Lower leg skin (tissue), 4 donors: Measurements from ENCODE around the gene MBNL2. TPM values are rescaled to one million over a fixed set of nuclear protein-coding genes. Genes with fewer than 3 reads are reported as not detected.

Experiments
- DNase-seq, 2 donors: peaks; one replicate each; pipeline ENCODE4 v3.0.0-alpha.2; 2019; ENCODE audit warnings: low spot score in 2 of 2
- H3K4me3 ChIP-seq: fragments of 200-600 bp; sonication (generic); 2 replicates; pipeline ENCODE4 v1.5.1; 2017; ENCODE audit warnings: mild to moderate bottlenecking, low read depth; ENCODE audit not compliant: poor library complexity, severe bottlenecking
- POLR2A ChIP-seq, 2 donors: fragments of 450-650 bp; IDR thresholded peaks; one replicate each; pipeline ENCODE4 v1.6.1; 2016 to 2017; ENCODE audit warnings: antibody characterized with exemption in 2 of 2, mild to moderate bottlenecking in 1 of 2, moderate library complexity in 1 of 2
- WGBS, 2 donors: methylation state at CpG; one replicate each; pipeline ENCODE4 v1.1.5; 2018; 5-methylcytosine and 5-hydroxymethylcytosine counted together
- intact Hi-C: fragments of 100-400 bp; cut with DNase I; formaldehyde crosslinking; loops from one replicate; pipeline ENCODE4 v1.15.0; 2023; ENCODE audit warnings: low total_unique reads
- total RNA-seq, 4 donors: library from RNA; depleted of rRNA; stranded (reverse); fragments of >200 nt; gene quantifications; one replicate each; pipeline ENCODE4 v1.1.0, GENCODE V29; 2016
- TF ChIP-seq, protein P1 (sequence below), 3 donors: fragments of 450-650 bp; IDR thresholded peaks; one replicate each; pipeline ENCODE4 v1.5.1; 2016; ENCODE audit warnings: antibody characterized with exemption in 3 of 3, mild to moderate bottlenecking in 3 of 3, moderate library complexity in 2 of 3

Gene MBNL2
- total RNA-seq, 4 donors from 2014 or later, result 37.6 to 59.5 (median 45.4) TPM

DNA sequence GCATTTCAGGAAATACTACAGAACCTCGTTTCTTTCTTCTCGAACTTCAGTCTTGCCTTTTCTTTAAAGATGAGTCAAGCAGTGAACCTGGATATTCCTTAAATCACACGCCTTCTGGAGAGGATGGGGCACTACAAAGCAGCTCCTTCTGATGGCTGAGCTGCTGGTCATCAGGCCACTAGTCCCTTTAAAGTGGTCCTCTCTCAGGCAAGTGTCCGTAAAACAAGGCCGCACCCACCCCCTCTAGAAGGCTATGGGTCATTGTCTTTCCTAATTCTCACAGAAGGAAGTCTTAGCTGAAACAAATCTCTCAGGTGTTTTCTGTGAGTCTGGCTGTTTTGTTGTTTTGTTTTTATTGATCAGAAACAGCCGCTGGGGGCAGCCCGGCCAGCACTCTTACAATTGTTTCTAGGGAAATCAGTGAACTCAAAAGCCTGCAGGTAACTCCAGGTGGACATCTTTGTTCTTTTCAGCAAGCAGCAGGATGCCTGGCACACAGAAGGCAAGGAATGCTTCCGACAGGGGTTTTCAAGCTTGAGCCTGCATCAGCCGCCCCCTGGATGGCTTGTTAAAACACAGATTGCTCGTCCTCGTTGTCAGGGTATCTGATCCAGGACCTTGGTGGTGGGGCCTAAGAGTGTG lies 45.4 kb downstream of the MBNL2 start:
- 70 to 76% methylated on average over 11 of the region's 11 CpGs for WGBS, 2 donors
- DNase-seq, result no peak
- no peak for TF ChIP-seq POLR2A (IDR thresholded peaks at IDR 0.05)
- H3K4me3 ChIP-seq, result no peak overlapping the region
- intact Hi-C loops, result no loop called here

DNA sequence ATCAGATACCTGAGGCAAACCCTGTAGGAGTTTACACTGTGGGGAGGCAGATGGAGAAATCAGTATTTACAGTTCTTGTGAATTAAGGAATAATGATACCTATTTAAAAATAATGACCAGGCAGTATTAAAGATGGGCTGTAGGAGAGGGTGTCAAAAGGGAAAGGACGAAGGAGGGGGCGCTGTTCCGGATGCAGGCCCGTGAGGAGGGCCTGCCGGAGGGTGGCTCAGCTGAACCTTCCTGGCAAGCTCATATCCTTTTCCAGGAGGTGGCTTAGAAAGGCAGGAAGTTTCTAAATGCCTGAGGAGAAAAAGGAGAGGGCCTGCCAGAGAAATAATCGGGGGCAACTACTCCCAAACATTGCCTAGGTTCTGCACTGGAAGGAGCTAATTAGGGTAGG lies 46.6 kb downstream of the MBNL2 start:
- no peak overlapping the region for H3K4me3 ChIP-seq
- intact Hi-C loops, result no loop called here
- WGBS, 2 donors, result 33 to 48% methylated on average over 6 of the region's 6 CpGs
- DNase-seq, result no peak
- TF ChIP-seq, protein P1, sequence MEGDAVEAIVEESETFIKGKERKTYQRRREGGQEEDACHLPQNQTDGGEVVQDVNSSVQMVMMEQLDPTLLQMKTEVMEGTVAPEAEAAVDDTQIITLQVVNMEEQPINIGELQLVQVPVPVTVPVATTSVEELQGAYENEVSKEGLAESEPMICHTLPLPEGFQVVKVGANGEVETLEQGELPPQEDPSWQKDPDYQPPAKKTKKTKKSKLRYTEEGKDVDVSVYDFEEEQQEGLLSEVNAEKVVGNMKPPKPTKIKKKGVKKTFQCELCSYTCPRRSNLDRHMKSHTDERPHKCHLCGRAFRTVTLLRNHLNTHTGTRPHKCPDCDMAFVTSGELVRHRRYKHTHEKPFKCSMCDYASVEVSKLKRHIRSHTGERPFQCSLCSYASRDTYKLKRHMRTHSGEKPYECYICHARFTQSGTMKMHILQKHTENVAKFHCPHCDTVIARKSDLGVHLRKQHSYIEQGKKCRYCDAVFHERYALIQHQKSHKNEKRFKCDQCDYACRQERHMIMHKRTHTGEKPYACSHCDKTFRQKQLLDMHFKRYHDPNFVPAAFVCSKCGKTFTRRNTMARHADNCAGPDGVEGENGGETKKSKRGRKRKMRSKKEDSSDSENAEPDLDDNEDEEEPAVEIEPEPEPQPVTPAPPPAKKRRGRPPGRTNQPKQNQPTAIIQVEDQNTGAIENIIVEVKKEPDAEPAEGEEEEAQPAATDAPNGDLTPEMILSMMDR (IDR thresholded peaks at IDR 0.05), result no peak
- no peak for TF ChIP-seq POLR2A (IDR thresholded peaks at IDR 0.05)

DNA sequence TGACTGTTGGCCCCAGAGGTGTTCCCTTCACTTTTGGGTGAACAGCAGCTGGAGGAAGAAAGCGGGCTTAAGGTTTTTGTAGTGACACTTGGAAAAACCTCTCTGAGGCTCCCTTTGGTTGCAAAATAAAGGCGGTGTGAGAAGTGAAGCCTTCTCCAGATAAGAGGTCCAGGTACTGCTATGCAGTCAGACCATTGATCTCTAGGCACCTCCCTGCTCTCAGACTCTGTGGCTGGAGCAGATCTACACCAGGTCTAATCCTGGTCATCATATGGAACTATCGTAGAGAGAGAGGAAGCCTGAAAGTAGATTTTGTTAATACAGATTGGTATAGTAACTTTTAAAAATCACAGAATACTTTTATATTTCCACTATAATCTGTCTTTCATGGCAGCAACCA lies 47.5 kb downstream of the MBNL2 start:
- no peak for DNase-seq
- WGBS, 2 donors, result 79 to 84% methylated on average over 3 of the region's 3 CpGs
- TF ChIP-seq, protein P1 (IDR thresholded peaks at IDR 0.05), result no peak
- TF ChIP-seq POLR2A (IDR thresholded peaks at IDR 0.05), result no peak
- H3K4me3 ChIP-seq, result no peak overlapping the region
- intact Hi-C loops, result no loop called here

DNA sequence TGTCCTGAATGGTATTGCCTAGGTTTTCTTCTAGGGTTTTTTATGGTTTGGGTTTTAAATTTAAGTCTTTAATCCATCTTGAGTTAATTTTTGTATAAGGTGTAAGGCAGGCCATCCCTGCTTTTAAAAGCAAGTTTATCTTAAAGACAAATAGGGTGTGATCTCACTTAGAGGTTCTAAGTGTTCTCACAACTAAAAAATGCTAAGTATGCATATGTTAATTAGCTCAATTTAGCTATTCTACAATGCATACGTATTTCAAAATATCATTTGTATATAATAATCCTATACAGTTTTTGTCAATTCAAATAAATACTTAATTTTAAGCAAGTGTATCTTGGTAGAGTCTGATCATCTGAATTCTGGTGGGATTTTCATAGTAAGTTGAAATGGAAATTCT lies 50.4 kb downstream of the MBNL2 start:
- H3K4me3 ChIP-seq, result no peak overlapping the region
- TF ChIP-seq POLR2A (IDR thresholded peaks at IDR 0.05), result no peak
- TF ChIP-seq, protein P1 (IDR thresholded peaks at IDR 0.05), result no peak
- intact Hi-C loops, result no loop called here
- no peak for DNase-seq
- WGBS, 2 donors, result 59 to 60% methylated on average over 1 of the region's 1 CpG

DNA sequence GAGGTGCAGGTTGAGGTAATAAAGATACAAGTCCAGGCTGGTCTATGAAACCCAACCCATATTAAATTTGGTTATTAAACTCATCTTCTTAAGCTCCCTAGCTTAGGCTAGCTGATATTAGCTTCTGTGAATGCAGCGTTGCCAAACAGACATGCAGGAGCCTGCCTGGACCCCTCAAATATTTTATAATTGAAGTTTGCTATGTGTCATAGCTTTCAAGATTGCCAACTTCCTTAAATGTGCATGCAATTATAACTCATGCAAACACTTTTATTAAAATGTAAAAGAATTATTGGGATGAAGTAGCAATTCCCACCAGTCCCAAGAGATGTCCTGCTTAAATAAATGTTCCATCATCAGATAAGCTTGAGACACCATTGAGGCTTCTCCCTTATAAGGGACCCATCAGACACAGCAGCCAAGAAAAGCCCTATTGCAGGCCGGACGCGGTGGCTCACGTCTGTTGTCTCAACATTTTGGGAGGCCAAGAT lies 51.3 kb downstream of the MBNL2 start:
- DNase-seq, result no peak
- 43 to 54% methylated on average over 5 of the region's 5 CpGs for WGBS, 2 donors
- no peak overlapping the region for H3K4me3 ChIP-seq
- TF ChIP-seq, protein P1 (IDR thresholded peaks at IDR 0.05), result no peak
- TF ChIP-seq POLR2A (IDR thresholded peaks at IDR 0.05), result no peak
- intact Hi-C loops, result no loop called here

DNA sequence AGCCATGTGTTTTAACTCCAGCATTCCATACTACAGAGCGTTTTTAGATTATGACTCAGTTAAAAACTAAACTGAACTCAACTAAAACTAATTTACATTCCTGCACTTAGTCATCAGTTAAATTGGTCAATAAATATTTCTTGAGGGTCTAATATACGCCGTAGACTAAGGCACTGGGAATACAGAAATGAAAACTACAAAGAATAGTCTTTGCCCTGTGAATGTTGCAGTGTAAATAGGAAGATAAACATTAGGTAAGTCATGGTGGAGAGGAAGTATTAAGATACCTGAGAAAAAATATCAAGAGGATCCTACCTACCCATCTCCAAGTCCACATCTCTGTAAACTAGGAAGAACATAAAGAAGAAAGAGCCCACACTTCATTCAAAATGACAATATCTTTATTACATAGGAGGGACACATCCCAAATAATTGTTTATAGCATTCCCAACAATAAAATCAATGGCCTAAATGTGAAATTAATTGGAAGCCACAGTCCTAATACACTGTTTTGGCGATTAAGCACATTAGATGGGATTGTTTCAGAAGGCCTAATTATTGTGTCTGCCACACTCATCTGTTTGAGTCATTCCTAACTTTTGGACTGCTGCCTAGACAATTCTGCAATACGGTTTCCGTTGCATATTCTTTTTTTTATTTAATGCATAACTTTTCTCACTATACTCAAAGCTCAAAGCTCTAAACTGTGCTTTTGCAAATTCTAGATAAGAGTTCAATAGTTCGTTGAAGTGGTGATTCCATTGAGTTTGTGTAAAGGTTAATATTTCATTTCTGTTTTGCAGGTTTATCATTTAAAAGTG lies 52.9 kb downstream of the MBNL2 start:
- TF ChIP-seq, protein P1 (IDR thresholded peaks at IDR 0.05), result no peak
- TF ChIP-seq POLR2A (IDR thresholded peaks at IDR 0.05), result no peak
- DNase-seq, result no peak
- WGBS, 2 donors, result 19 to 26% methylated on average over 7 of the region's 7 CpGs
- no peak overlapping the region for H3K4me3 ChIP-seq
- intact Hi-C loops, result no loop called here
